ENCODE data around the gene CDK19. TPM values are rescaled to one million over a fixed set of nuclear protein-coding genes. Genes with fewer than 3 reads are reported as not detected.

Gene CDK19
- total and polyA plus RNA-seq, 2 of the 13 experiments (the other 11 are each of a cell fraction or from before 2014, with no cell fraction given) = 13.4 to 27.0 TPM

- TF ChIP-seq ZNF318 (CRISPR knock-in tag; IDR thresholded peaks at IDR 0.05) = no peak
- TF ChIP-seq HCFC1 (IDR thresholded peaks at IDR 0.05; ENCODE audit: low read depth, low read length) = no peak
- TF ChIP-seq SP2 (CRISPR knock-in tag; IDR thresholded peaks at IDR 0.05) = no peak
- TF ChIP-seq MEIS2 (CRISPR knock-in tag; IDR thresholded peaks at IDR 0.05) = no peak; the same call in 1 of the 2 replicates
- peak; percentile 26; the same call in 1 of the 2 replicates for TF ChIP-seq GMEB1 (CRISPR knock-in tag; IDR thresholded peaks at IDR 0.05; ENCODE audit: borderline replicate concordance)
- no peak for TF ChIP-seq NPAS2 (CRISPR knock-in tag; IDR thresholded peaks at IDR 0.05; ENCODE audit: borderline replicate concordance)
- no peak for TF ChIP-seq ZNF230 (CRISPR knock-in tag; IDR thresholded peaks at IDR 0.05)
- TF ChIP-seq HHEX (CRISPR knock-in tag; IDR thresholded peaks at IDR 0.05) = no peak
- no peak for TF ChIP-seq RAD51 (IDR thresholded peaks at IDR 0.05; ENCODE audit: borderline replicate concordance)
- peak; percentile 62; the same call in 1 of the 2 replicates for TF ChIP-seq ESRRA (CRISPR knock-in tag; IDR thresholded peaks at IDR 0.05; ENCODE audit: low read depth)
- TF ChIP-seq ZNF597 (CRISPR knock-in tag; IDR thresholded peaks at IDR 0.05) = no peak
- no peak for TF ChIP-seq KMT2A (CRISPR knock-in tag; IDR thresholded peaks at IDR 0.05)
- TF ChIP-seq CBX2 (IDR thresholded peaks at IDR 0.05; ENCODE audit: low read depth, low read length) = no peak
- no peak for TF ChIP-seq CBX2 (CRISPR knock-in tag; IDR thresholded peaks at IDR 0.05; ENCODE audit: low read depth)
- no peak for TF ChIP-seq HNRNPH1 (optimal IDR thresholded peaks at IDR 0.05; ENCODE audit: low read depth, low read length)
- peak; percentile 62 for TF ChIP-seq ZNF614 (CRISPR knock-in tag; IDR thresholded peaks at IDR 0.05; ENCODE audit: borderline replicate concordance)
- TF ChIP-seq SNAI1 (CRISPR knock-in tag; IDR thresholded peaks at IDR 0.05; ENCODE audit: borderline replicate concordance) = no peak
Measured at GRCh38 chr6:110566346-110567125, 248.7 kb downstream of the CDK19 start (continued).

Data from HepG2 (cell line).